Measurements from ENCODE around the gene NPW.

NPW gene

DNA sequence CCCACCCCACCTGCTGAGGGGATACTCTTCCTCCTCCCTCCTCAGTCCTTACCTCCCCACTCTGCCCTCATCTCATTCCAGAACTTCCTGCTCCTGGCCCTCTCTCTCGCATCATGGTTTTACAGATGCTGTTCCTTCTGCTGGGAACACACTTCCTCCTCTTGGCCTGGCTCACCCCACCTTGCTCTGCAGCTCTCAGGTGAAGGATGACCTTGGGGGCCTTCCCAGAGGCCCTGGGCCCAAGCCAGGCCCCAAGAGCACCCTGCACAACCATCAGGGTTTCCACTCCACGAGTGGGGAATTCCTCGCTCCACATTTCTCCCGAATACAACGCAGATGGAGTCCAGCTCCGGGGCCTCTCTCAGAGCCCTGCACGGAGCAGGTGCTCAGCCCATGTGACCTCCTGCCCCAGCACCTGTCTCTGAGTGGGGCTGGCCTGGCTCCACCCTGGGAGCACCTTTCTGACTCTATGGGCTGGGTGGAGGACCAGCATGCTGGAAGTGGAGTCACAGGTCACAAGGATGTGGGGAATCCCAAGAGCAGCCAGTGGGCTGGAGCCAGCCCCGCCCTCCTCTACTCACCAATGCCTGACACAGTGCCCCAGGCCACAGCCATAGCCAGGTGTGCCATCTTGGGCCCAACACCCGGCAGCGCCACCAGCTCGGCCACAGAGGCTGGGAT lies 23.5 kb downstream of the NPW start:
- ATAC-seq, result no peak

GRCh38 chr16:2043667-2044451 lies 24.3 kb downstream of the NPW start:
- TF ChIP-seq ZNF565 (CRISPR knock-in tag; conservative IDR thresholded peaks at IDR 0.05; ENCODE audit: low read depth) (no peak), ZNF70 (CRISPR knock-in tag; IDR thresholded peaks at IDR 0.05) (no peak)
- ATAC-seq, result no peak

More for the DNA sequence above, 23.5 kb downstream of the NPW start:
- no peak for TF ChIP-seq RARB (CRISPR knock-in tag; IDR thresholded peaks at IDR 0.05)
- TF ChIP-seq ZNF70 (CRISPR knock-in tag; IDR thresholded peaks at IDR 0.05), result no peak
- TF ChIP-seq PPARA (CRISPR knock-in tag; IDR thresholded peaks at IDR 0.05; ENCODE audit: borderline replicate concordance), result no peak
- no peak for TF ChIP-seq ZFP3 (CRISPR knock-in tag; IDR thresholded peaks at IDR 0.05)
- TF ChIP-seq OSR1 (CRISPR knock-in tag; IDR thresholded peaks at IDR 0.05), result no peak
- no peak for TF ChIP-seq CSDC2 (CRISPR knock-in tag; IDR thresholded peaks at IDR 0.05)
- TF ChIP-seq ARNTL (CRISPR knock-in tag; IDR thresholded peaks at IDR 0.05; ENCODE audit: borderline replicate concordance, low read depth), result no peak
- TF ChIP-seq, protein P1, sequence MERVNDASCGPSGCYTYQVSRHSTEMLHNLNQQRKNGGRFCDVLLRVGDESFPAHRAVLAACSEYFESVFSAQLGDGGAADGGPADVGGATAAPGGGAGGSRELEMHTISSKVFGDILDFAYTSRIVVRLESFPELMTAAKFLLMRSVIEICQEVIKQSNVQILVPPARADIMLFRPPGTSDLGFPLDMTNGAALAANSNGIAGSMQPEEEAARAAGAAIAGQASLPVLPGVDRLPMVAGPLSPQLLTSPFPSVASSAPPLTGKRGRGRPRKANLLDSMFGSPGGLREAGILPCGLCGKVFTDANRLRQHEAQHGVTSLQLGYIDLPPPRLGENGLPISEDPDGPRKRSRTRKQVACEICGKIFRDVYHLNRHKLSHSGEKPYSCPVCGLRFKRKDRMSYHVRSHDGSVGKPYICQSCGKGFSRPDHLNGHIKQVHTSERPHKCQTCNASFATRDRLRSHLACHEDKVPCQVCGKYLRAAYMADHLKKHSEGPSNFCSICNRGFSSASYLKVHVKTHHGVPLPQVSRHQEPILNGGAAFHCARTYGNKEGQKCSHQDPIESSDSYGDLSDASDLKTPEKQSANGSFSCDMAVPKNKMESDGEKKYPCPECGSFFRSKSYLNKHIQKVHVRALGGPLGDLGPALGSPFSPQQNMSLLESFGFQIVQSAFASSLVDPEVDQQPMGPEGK (CRISPR knock-in tag; IDR thresholded peaks at IDR 0.05; ENCODE audit: borderline replicate concordance), result no peak
- no peak for TF ChIP-seq ZFP30 (CRISPR knock-in tag; IDR thresholded peaks at IDR 0.05)
- TF ChIP-seq SNAI2 (CRISPR knock-in tag; IDR thresholded peaks at IDR 0.05), result no peak
- TF ChIP-seq, protein P2, sequence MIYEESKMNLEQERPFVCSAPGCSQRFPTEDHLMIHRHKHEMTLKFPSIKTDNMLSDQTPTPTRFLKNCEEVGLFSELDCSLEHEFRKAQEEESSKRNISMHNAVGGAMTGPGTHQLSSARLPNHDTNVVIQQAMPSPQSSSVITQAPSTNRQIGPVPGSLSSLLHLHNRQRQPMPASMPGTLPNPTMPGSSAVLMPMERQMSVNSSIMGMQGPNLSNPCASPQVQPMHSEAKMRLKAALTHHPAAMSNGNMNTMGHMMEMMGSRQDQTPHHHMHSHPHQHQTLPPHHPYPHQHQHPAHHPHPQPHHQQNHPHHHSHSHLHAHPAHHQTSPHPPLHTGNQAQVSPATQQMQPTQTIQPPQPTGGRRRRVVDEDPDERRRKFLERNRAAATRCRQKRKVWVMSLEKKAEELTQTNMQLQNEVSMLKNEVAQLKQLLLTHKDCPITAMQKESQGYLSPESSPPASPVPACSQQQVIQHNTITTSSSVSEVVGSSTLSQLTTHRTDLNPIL (CRISPR knock-in tag; IDR thresholded peaks at IDR 0.05; ENCODE audit: low read depth), result no peak
- no peak for TF ChIP-seq ZNF565 (CRISPR knock-in tag; conservative IDR thresholded peaks at IDR 0.05; ENCODE audit: low read depth)
- no peak for TF ChIP-seq ESRRG (CRISPR knock-in tag; IDR thresholded peaks at IDR 0.05)
- no peak for TF ChIP-seq ZNF8 (CRISPR knock-in tag; IDR thresholded peaks at IDR 0.05)
- TF ChIP-seq, protein P3, sequence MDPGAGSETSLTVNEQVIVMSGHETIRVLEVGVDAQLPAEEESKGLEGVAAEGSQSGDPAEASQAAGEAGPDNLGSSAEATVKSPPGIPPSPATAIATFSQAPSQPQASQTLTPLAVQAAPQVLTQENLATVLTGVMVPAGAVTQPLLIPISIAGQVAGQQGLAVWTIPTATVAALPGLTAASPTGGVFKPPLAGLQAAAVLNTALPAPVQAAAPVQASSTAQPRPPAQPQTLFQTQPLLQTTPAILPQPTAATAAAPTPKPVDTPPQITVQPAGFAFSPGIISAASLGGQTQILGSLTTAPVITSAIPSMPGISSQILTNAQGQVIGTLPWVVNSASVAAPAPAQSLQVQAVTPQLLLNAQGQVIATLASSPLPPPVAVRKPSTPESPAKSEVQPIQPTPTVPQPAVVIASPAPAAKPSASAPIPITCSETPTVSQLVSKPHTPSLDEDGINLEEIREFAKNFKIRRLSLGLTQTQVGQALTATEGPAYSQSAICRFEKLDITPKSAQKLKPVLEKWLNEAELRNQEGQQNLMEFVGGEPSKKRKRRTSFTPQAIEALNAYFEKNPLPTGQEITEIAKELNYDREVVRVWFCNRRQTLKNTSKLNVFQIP (CRISPR knock-in tag; IDR thresholded peaks at IDR 0.05; ENCODE audit: borderline replicate concordance, low read depth), result no peak

DNA sequence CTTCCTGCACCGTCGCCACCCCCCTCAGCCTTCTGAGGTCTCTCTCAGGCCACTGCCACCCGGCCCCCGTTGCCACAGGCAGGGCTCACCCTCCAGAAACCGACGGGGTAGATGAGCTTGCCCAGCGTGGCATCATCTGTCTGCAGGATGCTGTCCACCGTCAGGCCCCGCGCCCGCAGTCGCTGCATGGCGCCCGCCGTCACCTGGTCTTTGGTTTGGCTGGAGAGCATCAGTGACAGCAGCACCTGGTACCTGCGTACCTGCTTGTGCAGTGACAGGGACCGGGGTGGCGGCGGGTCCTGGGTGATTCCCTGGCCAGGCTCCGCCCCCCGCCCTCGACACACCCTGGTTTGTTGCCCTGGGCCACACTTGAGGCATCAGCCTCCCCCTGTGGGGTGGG lies 25.0 kb downstream of the NPW start:
- TF ChIP-seq SNAI2 (CRISPR knock-in tag; IDR thresholded peaks at IDR 0.05), result no peak
- no peak for TF ChIP-seq ESRRG (CRISPR knock-in tag; IDR thresholded peaks at IDR 0.05)
- TF ChIP-seq CSDC2 (CRISPR knock-in tag; IDR thresholded peaks at IDR 0.05), result no peak
- no peak for TF ChIP-seq ZNF565 (CRISPR knock-in tag; conservative IDR thresholded peaks at IDR 0.05; ENCODE audit: low read depth)
- TF ChIP-seq, protein P1 (CRISPR knock-in tag; IDR thresholded peaks at IDR 0.05; ENCODE audit: borderline replicate concordance), result no peak
- TF ChIP-seq, protein P4, sequence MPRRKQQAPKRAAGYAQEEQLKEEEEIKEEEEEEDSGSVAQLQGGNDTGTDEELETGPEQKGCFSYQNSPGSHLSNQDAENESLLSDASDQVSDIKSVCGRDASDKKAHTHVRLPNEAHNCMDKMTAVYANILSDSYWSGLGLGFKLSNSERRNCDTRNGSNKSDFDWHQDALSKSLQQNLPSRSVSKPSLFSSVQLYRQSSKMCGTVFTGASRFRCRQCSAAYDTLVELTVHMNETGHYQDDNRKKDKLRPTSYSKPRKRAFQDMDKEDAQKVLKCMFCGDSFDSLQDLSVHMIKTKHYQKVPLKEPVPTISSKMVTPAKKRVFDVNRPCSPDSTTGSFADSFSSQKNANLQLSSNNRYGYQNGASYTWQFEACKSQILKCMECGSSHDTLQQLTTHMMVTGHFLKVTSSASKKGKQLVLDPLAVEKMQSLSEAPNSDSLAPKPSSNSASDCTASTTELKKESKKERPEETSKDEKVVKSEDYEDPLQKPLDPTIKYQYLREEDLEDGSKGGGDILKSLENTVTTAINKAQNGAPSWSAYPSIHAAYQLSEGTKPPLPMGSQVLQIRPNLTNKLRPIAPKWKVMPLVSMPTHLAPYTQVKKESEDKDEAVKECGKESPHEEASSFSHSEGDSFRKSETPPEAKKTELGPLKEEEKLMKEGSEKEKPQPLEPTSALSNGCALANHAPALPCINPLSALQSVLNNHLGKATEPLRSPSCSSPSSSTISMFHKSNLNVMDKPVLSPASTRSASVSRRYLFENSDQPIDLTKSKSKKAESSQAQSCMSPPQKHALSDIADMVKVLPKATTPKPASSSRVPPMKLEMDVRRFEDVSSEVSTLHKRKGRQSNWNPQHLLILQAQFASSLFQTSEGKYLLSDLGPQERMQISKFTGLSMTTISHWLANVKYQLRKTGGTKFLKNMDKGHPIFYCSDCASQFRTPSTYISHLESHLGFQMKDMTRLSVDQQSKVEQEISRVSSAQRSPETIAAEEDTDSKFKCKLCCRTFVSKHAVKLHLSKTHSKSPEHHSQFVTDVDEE (CRISPR knock-in tag; IDR thresholded peaks at IDR 0.05), result no peak
- no peak for TF ChIP-seq TCF4 (CRISPR knock-in tag; IDR thresholded peaks at IDR 0.05; ENCODE audit: borderline replicate concordance)
- TF ChIP-seq ZNF70 (CRISPR knock-in tag; IDR thresholded peaks at IDR 0.05), result no peak
- TF ChIP-seq PPARA (CRISPR knock-in tag; IDR thresholded peaks at IDR 0.05; ENCODE audit: borderline replicate concordance), result no peak
- no peak for TF ChIP-seq TOX (CRISPR knock-in tag; IDR thresholded peaks at IDR 0.05; ENCODE audit: borderline replicate concordance)
- TF ChIP-seq ISL1 (CRISPR knock-in tag; IDR thresholded peaks at IDR 0.05), result no peak
- TF ChIP-seq ZFP3 (CRISPR knock-in tag; IDR thresholded peaks at IDR 0.05), result no peak
- no peak for TF ChIP-seq ZFP30 (CRISPR knock-in tag; IDR thresholded peaks at IDR 0.05)
- TF ChIP-seq, protein P3 (CRISPR knock-in tag; IDR thresholded peaks at IDR 0.05; ENCODE audit: borderline replicate concordance, low read depth), result no peak
- TF ChIP-seq ZNF8 (CRISPR knock-in tag; IDR thresholded peaks at IDR 0.05), result no peak
- TF ChIP-seq OSR1 (CRISPR knock-in tag; IDR thresholded peaks at IDR 0.05), result no peak
- no peak for TF ChIP-seq GLIS3 (CRISPR knock-in tag; IDR thresholded peaks at IDR 0.05)
- TF ChIP-seq, protein P5, sequence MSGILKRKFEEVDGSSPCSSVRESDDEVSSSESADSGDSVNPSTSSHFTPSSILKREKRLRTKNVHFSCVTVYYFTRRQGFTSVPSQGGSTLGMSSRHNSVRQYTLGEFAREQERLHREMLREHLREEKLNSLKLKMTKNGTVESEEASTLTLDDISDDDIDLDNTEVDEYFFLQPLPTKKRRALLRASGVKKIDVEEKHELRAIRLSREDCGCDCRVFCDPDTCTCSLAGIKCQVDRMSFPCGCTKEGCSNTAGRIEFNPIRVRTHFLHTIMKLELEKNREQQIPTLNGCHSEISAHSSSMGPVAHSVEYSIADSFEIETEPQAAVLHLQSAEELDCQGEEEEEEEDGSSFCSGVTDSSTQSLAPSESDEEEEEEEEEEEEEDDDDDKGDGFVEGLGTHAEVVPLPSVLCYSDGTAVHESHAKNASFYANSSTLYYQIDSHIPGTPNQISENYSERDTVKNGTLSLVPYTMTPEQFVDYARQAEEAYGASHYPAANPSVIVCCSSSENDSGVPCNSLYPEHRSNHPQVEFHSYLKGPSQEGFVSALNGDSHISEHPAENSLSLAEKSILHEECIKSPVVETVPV (CRISPR knock-in tag; IDR thresholded peaks at IDR 0.05), result no peak
- no peak for TF ChIP-seq BACH2 (CRISPR knock-in tag; IDR thresholded peaks at IDR 0.05; ENCODE audit: borderline replicate concordance)
- ATAC-seq, result no peak
